Measurements from ENCODE around the gene WASF1. TPM values are rescaled to one million over a fixed set of nuclear protein-coding genes. Genes with fewer than 3 reads are reported as not detected.

WASF1 gene
- total and polyA plus RNA-seq, 10 donors: 1.2 to 8.8 (median 3.0) TPM

- DNase-seq: no peak
- H3K4me3 ChIP-seq: no peak overlapping the region
- no peaks in the 10 kb centered on the region for H3K9me3 ChIP-seq
- H3K27ac ChIP-seq: no peak overlapping the region
- no peaks in the 10 kb centered on the region for H3K27me3 ChIP-seq (replicated peaks in 1 of 7)
- no peak for TF ChIP-seq POLR2A (IDR thresholded peaks at IDR 0.05)
- no peak for TF ChIP-seq CTCF (IDR thresholded peaks at IDR 0.05 in 8 of 11, conservative IDR thresholded peaks at IDR 0.05 in 3 of 11)
- TF ChIP-seq POLR2AphosphoS5 (IDR thresholded peaks at IDR 0.05): no peak
- H3K36me3 ChIP-seq: no peaks in the 10 kb centered on the region
- intact Hi-C loops (cut with DNase I; ENCODE audit: low total_unique reads): no loop called here
- H3K4me1 ChIP-seq: no peaks in the 10 kb centered on the region
Measured at GRCh38 chr6:110114004-110114403, 65.5 kb downstream of the WASF1 start.

- no peak overlapping the region for H3K4me3 ChIP-seq
- 96 to 98% (median 96%) methylated on average over 4 of the region's 4 CpGs for WGBS, 5 donors
- H3K27me3 ChIP-seq (replicated peaks in 1 of 7): no peaks in the 10 kb centered on the region
- H3K4me1 ChIP-seq: no peaks in the 10 kb centered on the region
- H3K36me3 ChIP-seq: peaks cover 0 to 9% (median 0%) of the 10 kb centered on the region in 6 donors
- no peaks in the 10 kb centered on the region for H3K9me3 ChIP-seq
- TF ChIP-seq POLR2AphosphoS5 (IDR thresholded peaks at IDR 0.05): no peak
- TF ChIP-seq POLR2A (IDR thresholded peaks at IDR 0.05): no peak
- no peak for TF ChIP-seq CTCF (IDR thresholded peaks at IDR 0.05 in 8 of 11, conservative IDR thresholded peaks at IDR 0.05 in 3 of 11)
- DNase-seq: no peak
- intact Hi-C loops (cut with DNase I; ENCODE audit: low total_unique reads): no loop called here
- H3K27ac ChIP-seq: no peak overlapping the region
Measured at GRCh38 chr6:110105296-110105695, 74.2 kb downstream of the WASF1 start.

GRCh38 chr6:110103260-110103659, 76.2 kb downstream of the WASF1 start:
- Histone ChIP-seq H3K4me3 (no peak overlapping the region), H3K4me1 (no peaks in the 10 kb centered on the region), H3K27me3 (replicated peaks in 1 of 7) (no peaks in the 10 kb centered on the region), H3K36me3 (peaks cover 0 to 7% (median 0%) of the 10 kb centered on the region in 6 donors), H3K27ac (no peak overlapping the region), H3K9me3 (no peaks in the 10 kb centered on the region)
- intact Hi-C loops (cut with DNase I; ENCODE audit: low total_unique reads): no loop called here
- WGBS, 5 donors: 86 to 92% (median 90%) methylated on average over 4 of the region's 4 CpGs
- TF ChIP-seq POLR2A (IDR thresholded peaks at IDR 0.05) (no peak), CTCF (IDR thresholded peaks at IDR 0.05 in 8 of 11, conservative IDR thresholded peaks at IDR 0.05 in 3 of 11) (no peak), POLR2AphosphoS5 (IDR thresholded peaks at IDR 0.05) (no peak)
- DNase-seq: no peak

- Histone ChIP-seq H3K9me3 (no peaks in the 10 kb centered on the region), H3K27me3 (replicated peaks in 1 of 7) (no peaks in the 10 kb centered on the region), H3K27ac (no peak overlapping the region), H3K4me1 (peaks cover 0 to 7% (median 3%) of the 10 kb centered on the region in 6 donors), H3K4me3 (no peak overlapping the region), H3K36me3 (peaks cover 0 to 6% (median 0%) of the 10 kb centered on the region in 6 donors)
- intact Hi-C loops (cut with DNase I; ENCODE audit: low total_unique reads): no loop called here
- DNase-seq: no peak
- TF ChIP-seq POLR2A (IDR thresholded peaks at IDR 0.05) (no peak), POLR2AphosphoS5 (IDR thresholded peaks at IDR 0.05) (no peak), CTCF (IDR thresholded peaks at IDR 0.05 in 8 of 11, conservative IDR thresholded peaks at IDR 0.05 in 3 of 11) (no peak)
Measured at GRCh38 chr6:110102411-110102810, 77.1 kb downstream of the WASF1 start.

Data from spleen (tissue), 11 donors.